Measurements from ENCODE around the gene SND1.
"Not testable (repeated sequence)": the region's sequence is repeated elsewhere in the genome, so short reads cannot be mapped to it uniquely, and the experiment has no call there.

Gene SND1

GRCh38 chr7:128107516-128107915 lies 455.5 kb downstream of the SND1 start:
- not testable (repeated sequence) for FAIRE-seq; DNase-seq (ENCODE audit: low spot score)

- FAIRE-seq: no peak
These were observed 456.1 kb downstream of the SND1 start for GRCh38 chr7:128108129-128108528.

GRCh38 chr7:128108641-128109423 lies 456.8 kb downstream of the SND1 start:
- FAIRE-seq (no peak), DNase-seq (ENCODE audit: low spot score) (no peak)

More at GRCh38 chr7:128108129-128108528, 456.1 kb downstream of the SND1 start:
- no peak for DNase-seq (ENCODE audit: low spot score)

GRCh38 chr7:128109424-128109969 lies 457.5 kb downstream of the SND1 start:
- not testable (repeated sequence) for FAIRE-seq; DNase-seq (ENCODE audit: low spot score)

GRCh38 chr7:128110641-128111364 lies 458.8 kb downstream of the SND1 start:
- FAIRE-seq (no peak), DNase-seq (ENCODE audit: low spot score) (no peak)

- DNase-seq (ENCODE audit: low spot score) (no peak), FAIRE-seq (no peak)
These were observed 460.2 kb downstream of the SND1 start for GRCh38 chr7:128112018-128112780.

GRCh38 chr7:128112781-128113221 lies 460.8 kb downstream of the SND1 start:
- DNase-seq (ENCODE audit: low spot score) (no peak), FAIRE-seq (no peak)

- FAIRE-seq (no peak), DNase-seq (ENCODE audit: low spot score) (no peak)
These were observed 461.8 kb downstream of the SND1 start for GRCh38 chr7:128113839-128114238.

GRCh38 chr7:128114806-128115205 lies 462.8 kb downstream of the SND1 start:
- no peak for FAIRE-seq
- no peak for DNase-seq (ENCODE audit: low spot score)

GRCh38 chr7:128115336-128115820 lies 463.4 kb downstream of the SND1 start:
- FAIRE-seq (no peak), DNase-seq (ENCODE audit: low spot score) (no peak)

GRCh38 chr7:128115821-128116723 lies 464.1 kb downstream of the SND1 start:
- FAIRE-seq: no peak
- DNase-seq (ENCODE audit: low spot score): no peak

GRCh38 chr7:128116740-128117139 lies 464.7 kb downstream of the SND1 start:
- DNase-seq (ENCODE audit: low spot score) (no peak), FAIRE-seq (no peak)

GRCh38 chr7:128117691-128118090 lies 465.7 kb downstream of the SND1 start:
- no peak for FAIRE-seq
- DNase-seq (ENCODE audit: low spot score): no peak

- no peak for FAIRE-seq
- DNase-seq (ENCODE audit: low spot score): no peak
These were observed 467.0 kb downstream of the SND1 start for GRCh38 chr7:128119036-128119435.

- DNase-seq (ENCODE audit: low spot score): no peak
- FAIRE-seq: no peak
These were observed 468.1 kb downstream of the SND1 start for GRCh38 chr7:128120116-128120515.

- FAIRE-seq: no peak
- no peak for DNase-seq (ENCODE audit: low spot score)
These were observed 469.0 kb downstream of the SND1 start for GRCh38 chr7:128120976-128121490.

- FAIRE-seq: no peak
- no peak for DNase-seq (ENCODE audit: low spot score)
These were observed 469.9 kb downstream of the SND1 start for GRCh38 chr7:128121711-128122530.

- DNase-seq (ENCODE audit: low spot score) (no peak), FAIRE-seq (no peak)
These were observed 470.7 kb downstream of the SND1 start for GRCh38 chr7:128122576-128123290.

Measured in urothelium cell line (cell line).